ENCODE measurements around the gene CLDN2.

The CLDN2 gene

GRCh38 chrX:106948641-106949040 is 28.4 kb downstream of the CLDN2 start:
- DNase-seq (ENCODE audit: insufficient read length, low spot score) = no peak
- FAIRE-seq = no peak
- TF ChIP-seq CTCF (IDR thresholded peaks at IDR 0.05; ENCODE audit: insufficient read depth, missing control alignments) = no peak

GRCh38 chrX:106949366-106949765 is 29.2 kb downstream of the CLDN2 start:
- FAIRE-seq = no peak
- no peak for DNase-seq (ENCODE audit: insufficient read length, low spot score)
- TF ChIP-seq CTCF (IDR thresholded peaks at IDR 0.05; ENCODE audit: insufficient read depth, missing control alignments) = no peak

GRCh38 chrX:106950381-106950780 is 30.2 kb downstream of the CLDN2 start:
- no peak for TF ChIP-seq CTCF (IDR thresholded peaks at IDR 0.05; ENCODE audit: insufficient read depth, missing control alignments)
- FAIRE-seq = no peak
- DNase-seq (ENCODE audit: insufficient read length, low spot score) = no peak

- no peak for FAIRE-seq
- DNase-seq (ENCODE audit: insufficient read length, low spot score) = no peak
- TF ChIP-seq CTCF (IDR thresholded peaks at IDR 0.05; ENCODE audit: insufficient read depth, missing control alignments) = no peak
These were observed 31.0 kb downstream of the CLDN2 start for GRCh38 chrX:106951230-106951629.

- TF ChIP-seq CTCF (IDR thresholded peaks at IDR 0.05; ENCODE audit: insufficient read depth, missing control alignments) = no peak
- FAIRE-seq (no peak), DNase-seq (ENCODE audit: insufficient read length, low spot score) (no peak)
These were observed 31.9 kb downstream of the CLDN2 start for GRCh38 chrX:106952089-106952488.

- no peak for FAIRE-seq
- DNase-seq (ENCODE audit: insufficient read length, low spot score) = no peak
- TF ChIP-seq CTCF (IDR thresholded peaks at IDR 0.05; ENCODE audit: insufficient read depth, missing control alignments) = no peak
These were observed 32.3 kb downstream of the CLDN2 start for GRCh38 chrX:106952538-106952937.

- TF ChIP-seq CTCF (IDR thresholded peaks at IDR 0.05; ENCODE audit: insufficient read depth, missing control alignments) = peak; percentile 32
- DNase-seq (ENCODE audit: insufficient read length, low spot score) (no peak), FAIRE-seq (no peak)
These were observed 32.8 kb downstream of the CLDN2 start for GRCh38 chrX:106952988-106953387.
